ENCODE measurements around the gene CADPS2.
"Not testable (repeated sequence)": the region's sequence is repeated elsewhere in the genome, so short reads cannot be mapped to it uniquely, and the experiment has no call there.

The CADPS2 gene

DNA sequence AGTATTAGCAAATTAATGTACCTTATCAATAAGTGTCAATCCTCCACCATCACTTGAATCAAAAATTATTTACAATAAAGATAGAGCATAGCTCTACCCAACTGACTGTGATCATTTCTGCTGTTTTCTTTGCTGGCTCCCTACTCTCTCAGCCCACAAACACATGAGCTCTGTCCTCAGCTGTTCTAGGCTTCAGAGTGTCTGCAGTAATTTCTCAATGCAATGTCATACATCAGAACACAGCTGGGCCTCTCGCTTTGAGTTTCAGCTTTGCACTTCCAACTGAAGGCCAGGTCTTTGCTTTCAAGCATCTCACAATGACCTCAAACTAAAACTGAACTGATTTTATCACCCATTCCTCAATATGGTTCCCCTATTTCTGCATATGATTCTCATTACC, 243.0 kb downstream of the CADPS2 start:
- no peak for DNase-seq (ENCODE audit: low read depth)
- in situ Hi-C loops (cut with HindIII; ENCODE audit: low sequenced_read_pairs) = no loop called here
- no peak overlapping the region for H3K4me3 ChIP-seq (ENCODE audit: low read depth, low read length)
- TF ChIP-seq, protein P1, sequence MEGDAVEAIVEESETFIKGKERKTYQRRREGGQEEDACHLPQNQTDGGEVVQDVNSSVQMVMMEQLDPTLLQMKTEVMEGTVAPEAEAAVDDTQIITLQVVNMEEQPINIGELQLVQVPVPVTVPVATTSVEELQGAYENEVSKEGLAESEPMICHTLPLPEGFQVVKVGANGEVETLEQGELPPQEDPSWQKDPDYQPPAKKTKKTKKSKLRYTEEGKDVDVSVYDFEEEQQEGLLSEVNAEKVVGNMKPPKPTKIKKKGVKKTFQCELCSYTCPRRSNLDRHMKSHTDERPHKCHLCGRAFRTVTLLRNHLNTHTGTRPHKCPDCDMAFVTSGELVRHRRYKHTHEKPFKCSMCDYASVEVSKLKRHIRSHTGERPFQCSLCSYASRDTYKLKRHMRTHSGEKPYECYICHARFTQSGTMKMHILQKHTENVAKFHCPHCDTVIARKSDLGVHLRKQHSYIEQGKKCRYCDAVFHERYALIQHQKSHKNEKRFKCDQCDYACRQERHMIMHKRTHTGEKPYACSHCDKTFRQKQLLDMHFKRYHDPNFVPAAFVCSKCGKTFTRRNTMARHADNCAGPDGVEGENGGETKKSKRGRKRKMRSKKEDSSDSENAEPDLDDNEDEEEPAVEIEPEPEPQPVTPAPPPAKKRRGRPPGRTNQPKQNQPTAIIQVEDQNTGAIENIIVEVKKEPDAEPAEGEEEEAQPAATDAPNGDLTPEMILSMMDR (IDR thresholded peaks at IDR 0.05; ENCODE audit: low read depth, low read length, missing control alignments) = no peak

DNA sequence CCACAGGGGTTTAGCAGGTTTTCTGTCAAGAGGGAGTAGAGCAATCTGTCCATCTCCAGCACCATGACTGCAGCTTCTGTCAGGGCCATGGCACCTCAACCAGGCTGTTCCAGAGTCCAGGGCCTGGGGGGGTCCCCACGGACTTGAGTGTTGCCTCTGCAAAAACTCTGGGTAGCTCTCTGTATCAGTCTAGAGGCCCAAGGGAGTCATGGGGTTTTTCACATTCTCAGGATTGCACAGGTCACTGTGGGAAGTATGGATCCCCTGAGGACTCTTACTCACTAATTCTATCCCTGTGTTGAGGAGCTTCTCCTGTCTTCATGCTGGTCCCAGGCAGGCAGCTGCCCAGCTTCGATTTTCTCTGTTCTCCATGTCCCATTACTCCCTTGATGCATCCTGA, 247.8 kb downstream of the CADPS2 start:
- no peak overlapping the region for H3K4me3 ChIP-seq (ENCODE audit: low read depth, low read length)
- DNase-seq (ENCODE audit: low read depth) = no peak
- TF ChIP-seq, protein P1 (IDR thresholded peaks at IDR 0.05; ENCODE audit: low read depth, low read length, missing control alignments) = no peak
- in situ Hi-C loops (cut with HindIII; ENCODE audit: low sequenced_read_pairs) = no loop called here

DNA sequence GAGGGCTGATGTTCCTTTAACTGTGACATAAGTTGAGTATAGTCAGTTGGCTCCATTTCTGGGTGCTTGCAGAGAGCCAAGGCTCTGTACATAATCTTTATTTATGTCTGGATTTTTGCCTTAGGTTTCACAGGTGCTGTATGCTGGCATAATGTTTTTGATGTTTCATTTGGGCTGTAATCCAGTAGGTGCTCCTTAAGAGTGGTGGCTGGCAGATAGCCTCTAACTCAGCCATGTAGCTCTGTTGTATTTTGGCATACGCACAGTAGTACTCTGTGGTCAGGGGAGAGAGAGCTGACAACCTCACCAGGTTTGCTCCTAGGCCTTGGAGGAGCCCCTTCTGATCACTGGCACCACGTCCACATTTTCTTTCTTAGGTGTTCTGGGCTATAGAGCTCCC, 248.5 kb downstream of the CADPS2 start:
- in situ Hi-C loops (cut with HindIII; ENCODE audit: low sequenced_read_pairs) = no loop called here

DNA sequence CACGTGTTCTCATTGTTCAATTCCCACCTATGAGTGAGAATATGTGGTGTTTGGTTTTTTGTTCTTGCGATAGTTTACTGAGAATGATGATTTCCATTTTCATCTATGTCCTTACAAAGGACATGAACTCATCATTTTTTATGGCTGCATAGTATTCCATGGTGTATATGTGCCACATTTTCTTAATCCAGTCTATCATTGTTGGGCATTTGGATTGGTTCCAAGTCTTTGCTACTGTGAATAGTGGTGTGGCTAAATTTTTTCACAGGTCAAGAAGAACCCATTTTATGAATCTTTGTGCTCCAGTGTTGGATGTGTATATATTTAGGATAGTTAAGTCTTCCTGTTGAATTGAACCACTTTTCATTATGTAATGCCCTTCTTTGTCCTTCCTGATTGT, 250.8 kb downstream of the CADPS2 start:
- in situ Hi-C loops (cut with HindIII; ENCODE audit: low sequenced_read_pairs) = not testable (repeated sequence)

More for the DNA sequence above, 248.5 kb downstream of the CADPS2 start:
- no peak for DNase-seq (ENCODE audit: low read depth)
- TF ChIP-seq, protein P1 (IDR thresholded peaks at IDR 0.05; ENCODE audit: low read depth, low read length, missing control alignments) = no peak
- no peak overlapping the region for H3K4me3 ChIP-seq (ENCODE audit: low read depth, low read length)

DNA sequence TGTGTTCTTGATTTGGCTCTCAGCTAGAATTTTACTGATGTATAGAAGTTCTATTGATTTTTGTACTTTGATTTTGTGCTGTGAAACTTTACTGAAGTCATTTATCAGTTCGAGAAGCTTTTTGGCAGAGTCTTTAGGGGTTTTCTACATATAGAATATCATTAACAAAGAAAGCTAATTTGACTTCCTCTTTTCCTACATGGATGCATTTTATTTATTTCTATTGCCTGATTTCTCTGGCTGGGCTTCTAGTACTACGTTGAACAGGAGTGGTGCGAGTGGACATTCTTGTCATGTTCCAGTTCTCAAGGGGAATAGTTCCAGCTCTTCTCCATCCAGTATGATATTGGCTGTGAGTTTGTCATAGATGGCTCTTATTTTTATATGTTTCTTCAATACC, 252.8 kb downstream of the CADPS2 start:
- DNase-seq (ENCODE audit: low read depth) = no peak
- TF ChIP-seq, protein P1 (IDR thresholded peaks at IDR 0.05; ENCODE audit: low read depth, low read length, missing control alignments) = no peak
- in situ Hi-C loops (cut with HindIII; ENCODE audit: low sequenced_read_pairs) = no loop called here
- H3K4me3 ChIP-seq (ENCODE audit: low read depth, low read length) = no peak overlapping the region

More for the DNA sequence above, 250.8 kb downstream of the CADPS2 start:
- not testable (repeated sequence) for H3K4me3 ChIP-seq (ENCODE audit: low read depth, low read length); DNase-seq (ENCODE audit: low read depth)

DNA sequence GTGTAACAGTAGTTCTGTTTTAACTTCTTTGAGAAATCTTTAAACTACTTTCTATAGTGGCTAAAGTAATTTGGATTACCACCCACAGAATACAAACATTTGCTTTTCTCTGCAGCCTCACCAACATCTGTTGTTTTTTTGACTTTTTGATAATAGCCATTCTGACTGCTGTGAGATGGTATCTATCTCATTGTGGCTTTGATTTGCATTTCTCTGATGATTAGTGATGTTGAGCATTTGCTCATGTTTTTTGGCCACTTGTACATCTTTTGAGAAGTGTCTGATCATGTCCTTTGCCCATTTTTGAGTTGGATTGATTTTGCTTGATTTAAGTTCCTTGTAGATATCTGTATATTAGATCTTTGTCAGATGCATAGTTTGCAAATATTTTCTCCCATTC, 254.0 kb downstream of the CADPS2 start:
- TF ChIP-seq, protein P1 (IDR thresholded peaks at IDR 0.05; ENCODE audit: low read depth, low read length, missing control alignments) = no peak
- in situ Hi-C loops (cut with HindIII; ENCODE audit: low sequenced_read_pairs) = no loop called here
- no peak for DNase-seq (ENCODE audit: low read depth)
- H3K4me3 ChIP-seq (ENCODE audit: low read depth, low read length) = no peak overlapping the region

DNA sequence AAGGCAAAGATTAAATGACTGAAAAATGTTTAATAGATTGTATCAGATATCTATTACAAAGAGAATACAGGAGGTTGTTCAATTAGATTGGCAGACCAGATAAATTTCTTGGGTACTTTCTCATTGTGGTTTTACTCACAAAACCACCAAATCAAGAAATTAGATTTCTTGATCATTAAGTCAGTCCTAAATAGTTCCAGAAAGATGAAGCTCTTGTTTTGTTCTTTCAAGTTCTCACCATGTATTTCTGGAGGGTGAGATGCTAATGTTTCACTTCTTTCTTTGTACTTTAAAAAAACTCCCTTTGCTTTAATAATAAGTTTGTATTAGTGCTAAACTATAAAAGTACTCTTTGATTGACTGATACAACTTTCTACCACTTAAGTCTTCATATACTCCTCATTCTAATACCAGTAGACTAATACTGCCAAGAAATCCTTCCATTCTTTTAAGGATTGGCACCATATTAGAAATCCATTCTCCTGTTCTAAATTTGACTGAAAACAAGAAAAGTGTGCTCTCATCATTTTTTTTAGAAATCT, 256.8 kb downstream of the CADPS2 start:
- in situ Hi-C loops (cut with HindIII; ENCODE audit: low sequenced_read_pairs) = no loop called here
- TF ChIP-seq, protein P1 (IDR thresholded peaks at IDR 0.05; ENCODE audit: low read depth, low read length, missing control alignments) = no peak
- no peak for DNase-seq (ENCODE audit: low read depth)
- H3K4me3 ChIP-seq (ENCODE audit: low read depth, low read length) = no peak overlapping the region
